Upper lobe of left lung (tissue), 4 donors: ENCODE data around the gene MICAL3.

Experiments used
- EP300 ChIP-seq, 4 donors: sonication (generic); formaldehyde crosslinking; IDR thresholded peaks; one replicate each; pipeline ENCODE4 v1.5.1; 2017; ENCODE audit warnings: antibody characterized with exemption in 4 of 4, control low read depth in 2 of 4
- POLR2A ChIP-seq, 4 donors: fragments of 450-650 bp; IDR thresholded peaks; one replicate each; pipeline ENCODE4 v1.5.1; 2016 to 2017; ENCODE audit warnings: antibody characterized with exemption in 4 of 4, mild to moderate bottlenecking in 2 of 4

- TF ChIP-seq EP300 (IDR thresholded peaks at IDR 0.05) = no peak
- TF ChIP-seq POLR2A (IDR thresholded peaks at IDR 0.05) = no peak
These were observed 44.1 kb upstream of the MICAL3 start for GRCh38 chr22:18068381-18068988.
